GM12878 (cell line): ENCODE measurements around the gene OPRM1. TPM values are rescaled to one million over a fixed set of nuclear protein-coding genes. Genes with fewer than 3 reads are reported as not detected.

Source experiments
- ATAC-seq: fragments of 200-7000 bp; cut with Tn5 transposase; 3 replicates; pipeline ENCODE4 v1.9.1; 2020; ENCODE audit warnings: mild to moderate bottlenecking, moderate library complexity
- BruUV-seq: library from RNA; stranded (reverse); fragments of 400-500 nt; replicated peaks from 2 replicates; lab custom pipeline; 2021; lab: Mats Ljungman, UMichigan
- CTCF ChIA-PET: fragments of 300-600 bp; sonication (Branson Sonifier 250); formaldehyde crosslinking; extraction: SDS; loops from one replicate; lab custom pipeline; 2021; ENCODE audit warnings: inconsistent platforms; lab: Yijun Ruan, JAX
- POLR2A ChIA-PET: fragments of 350-600 bp; formaldehyde crosslinking; extraction: SDS; loops from one replicate; lab custom pipeline; 2021; ENCODE audit warnings: inconsistent platforms; lab: Charles Lee
- RAD21 ChIA-PET: fragments of 300-600 bp; sonication (Branson Sonifier 250); formaldehyde crosslinking; loops from one replicate; lab custom pipeline; 2023; ENCODE audit warnings: antibody characterized with exemption; ENCODE audit not compliant: unreplicated experiment; lab: Charles Lee
- SMC1A ChIA-PET: fragments of 300-600 bp; sonication (Branson Sonifier 250); formaldehyde crosslinking; loops from one replicate; lab custom pipeline; 2023; ENCODE audit not compliant: unreplicated experiment, uncharacterized antibody; lab: Charles Lee
- DNase-seq: peaks from one replicate; pipeline ENCODE4 v3.0.0-alpha.2; 2011; ENCODE audit warnings: low read depth, low spot score
- FAIRE-seq: peaks from 3 replicates; lab custom pipeline; 2011; peaks lifted over from hg19 to GRCh38; lab: Jason Lieb, UNC
- H2AFZ ChIP-seq: 2 replicates; pipeline ENCODE4 v1.6.0; 2011; ENCODE audit warnings: low read depth, low read length, control low read depth; ENCODE audit not compliant: control insufficient read depth
- H3K27ac ChIP-seq: 2 replicates; pipeline ENCODE4 v1.5.1; 2011; ENCODE audit warnings: control low read depth; ENCODE audit not compliant: control insufficient read depth, insufficient read depth
- H3K27me3 ChIP-seq, 2 experiments: replicated peaks in 1 of 2; 2 replicates each; pipeline versions ENCODE4 v1.6.0 to v1.6.1; 2011; ENCODE audit warnings: low read length in 1 of 2; ENCODE audit not compliant: control insufficient read depth in 2 of 2, insufficient read depth in 2 of 2
- H3K36me3 ChIP-seq, 2 experiments: 2 replicates each; pipeline ENCODE4 v1.5.1; 2011; ENCODE audit warnings: low read length in 1 of 2; ENCODE audit not compliant: control insufficient read depth in 2 of 2, insufficient read depth in 2 of 2
- H3K4me1 ChIP-seq: 2 replicates; pipeline ENCODE4 v1.6.1; 2011; ENCODE audit warnings: mild to moderate bottlenecking, low read length, moderate library complexity, mixed read lengths; ENCODE audit not compliant: control insufficient read depth, insufficient read depth
- H3K4me2 ChIP-seq: 2 replicates; pipeline ENCODE4 v1.6.0; 2011; ENCODE audit warnings: control low read depth; ENCODE audit not compliant: control insufficient read depth, insufficient read depth
- H3K4me3 ChIP-seq: fragments of 200-600 bp; sonication (generic); 2 replicates; pipeline ENCODE4 v1.5.1; 2016
- H3K79me2 ChIP-seq: 2 replicates; pipeline ENCODE4 v1.6.0; 2011; ENCODE audit warnings: low read length; ENCODE audit not compliant: control insufficient read depth, insufficient read depth
- H3K9ac ChIP-seq: 2 replicates; pipeline ENCODE4 v1.8.0; 2011; ENCODE audit warnings: low read length, control low read depth, mixed read lengths; ENCODE audit not compliant: control insufficient read depth, insufficient read depth
- H3K9me3 ChIP-seq: replicated peaks from 3 replicates; pipeline ENCODE4 v1.5.1; 2011; ENCODE audit warnings: mild to moderate bottlenecking, low read length; ENCODE audit not compliant: control insufficient read depth, insufficient read depth
- H4K20me1 ChIP-seq: 2 replicates; pipeline ENCODE4 v1.6.0; 2011; ENCODE audit not compliant: control insufficient read depth, insufficient read depth
- KLF5 ChIP-seq: fragments of 450-650 bp; IDR thresholded peaks from 2 replicates; pipeline ENCODE4 v1.6.1; 2014; ENCODE audit warnings: mild to moderate bottlenecking; ENCODE audit not compliant: partially characterized antibody
- MTA2 ChIP-seq: fragments of 450-650 bp; IDR thresholded peaks from 2 replicates; pipeline ENCODE4 v1.6.1; 2016; ENCODE audit warnings: low read depth, mild to moderate bottlenecking, moderate library complexity
- POLR2AphosphoS2 ChIP-seq: IDR thresholded peaks from 2 replicates; pipeline ENCODE4 v1.6.1; 2011; ENCODE audit warnings: low read depth, mild to moderate bottlenecking, low read length, improper control_type of control experiment, moderate library complexity
- RCOR1 ChIP-seq: conservative IDR thresholded peaks from 2 replicates; pipeline ENCODE4 v1.6.1; 2012; ENCODE audit warnings: low read depth, low read length, improper control_type of control experiment
- TCF12 ChIP-seq: IDR thresholded peaks from 2 replicates; pipeline ENCODE4 v1.6.1; 2011; ENCODE audit warnings: low read depth, mild to moderate bottlenecking, low read length
- WRNIP1 ChIP-seq: IDR thresholded peaks from 2 replicates; pipeline ENCODE4 v1.6.1; 2011; ENCODE audit warnings: low read depth, low read length, improper control_type of control experiment, borderline replicate concordance
- ZNF24 ChIP-seq: fragments of 450-650 bp; IDR thresholded peaks from 2 replicates; pipeline ENCODE4 v1.6.1; 2017; ENCODE audit warnings: antibody characterized with exemption, mild to moderate bottlenecking
- ZNF687 ChIP-seq: fragments of 450-650 bp; IDR thresholded peaks from 2 replicates; pipeline ENCODE4 v1.6.1; 2017; ENCODE audit warnings: mild to moderate bottlenecking, moderate library complexity
- WGBS: methylation state at CpG from one replicate; pipeline ENCODE4 v1.1.6; 2016; ENCODE audit warnings: low lambda C conversion rate; ENCODE audit not compliant: insufficient replicate concordance, insufficient coverage; ENCODE audit errors: missing lambda C conversion rate; 5-methylcytosine and 5-hydroxymethylcytosine counted together
- in situ Hi-C: fragments of 300-500 bp; cut with MboI; formaldehyde crosslinking; loops from 9 replicates; pipeline ENCODE4 v1.14.3; 2018; ENCODE audit warnings: mixed read lengths
- intact Hi-C: fragments of 100-400 bp; cut with micrococcal nuclease; formaldehyde crosslinking; loops from one replicate; pipeline ENCODE4 v1.14.2; 2022; ENCODE audit not compliant: unreplicated experiment
- polyA plus RNA-seq, 11 experiments: library from polyadenylated mRNA; depleted of rRNA in 4 of 11; unstranded in 6 of 11; stranded (reverse) in 5 of 11; fragments of >200 nt; fragmentation: Nextera tagmentation in 4 of 11; fragmentation: Illumina TruSeq in 1 of 11; extraction: Ambion mirVana in 4 of 11; extraction: Trizol in 1 of 11; gene quantifications; 1 replicate in 1 of 11; 2 replicates in 10 of 11; pipeline versions ENCODE4 v1.2.1 to v1.2.3, GENCODE V29; 2011 to 2016; ENCODE audit warnings: inconsistent platforms in 2 of 11, missing spikeins in 2 of 11, low read depth in 1 of 11
- total RNA-seq, 4 experiments: library from RNA; depleted of rRNA in 3 of 4; stranded (reverse); fragments of >200 nt in 3 of 4; fragmentation: Illumina TruSeq in 1 of 4; extraction: Trizol in 1 of 4; gene quantifications; 2 replicates each; pipeline versions ENCODE4 v1.2.1 to v1.2.3, GENCODE V29; 2013 to 2021

Gene OPRM1
- total and polyA plus RNA-seq, 10 of the 15 experiments (the other 5 are each of a cell fraction or from before 2014, with no cell fraction given) = not detected

- no peak for TF ChIP-seq ZNF687
- no peak for TF ChIP-seq TCF12
These were observed 54.4 kb downstream of the OPRM1 start (continued) for GRCh38 chr6:154093231-154094044.

- Histone ChIP-seq H3K36me3 (no peaks in the 10 kb centered on the region), H3K9ac (no peak overlapping the region), H3K27ac (no peak overlapping the region), H3K79me2 (no peaks in the 10 kb centered on the region), H4K20me1 (no peaks in the 10 kb centered on the region), H3K4me3 (no peak overlapping the region), H3K9me3 (no peaks in the 10 kb centered on the region), H3K4me2 (no peak overlapping the region), H3K27me3 (no peaks in the 10 kb centered on the region), H3K4me1 (no peaks in the 10 kb centered on the region), H2AFZ (no peak overlapping the region)
- no peak for FAIRE-seq
- 49% methylated on average over 5 of the region's 5 CpGs for WGBS
- ChIA-PET CTCF (no interaction called here), POLR2A (no interaction called here), RAD21 (no interaction called here), SMC1A (no interaction called here)
- DNase-seq = no peak
- TF ChIP-seq WRNIP1 (no peak), POLR2AphosphoS2 (no peak), ZNF24 (no peak), KLF5 (no peak), MTA2 (no peak), RCOR1 (no peak)
- intact Hi-C loops (no loop called here), in situ Hi-C loops (no loop called here)
- no peak for ATAC-seq
- no TSS peak for BruUV-seq
These were observed 56.5 kb downstream of the OPRM1 start for GRCh38 chr6:154095571-154095970.
